OCI-LY7 (cell line): ENCODE measurements around the gene PORCN. TPM values are rescaled to one million over a fixed set of nuclear protein-coding genes. Genes with fewer than 3 reads are reported as not detected.

Experiments
- BruUV-seq: library from RNA; stranded (reverse); fragments of 400-500 nt; replicated peaks from 2 replicates; lab custom pipeline; 2021; lab: Mats Ljungman, UMichigan
- CTCF ChIA-PET: fragments of 300-600 bp; sonication (Branson Sonifier 250); formaldehyde crosslinking; loops from one replicate; lab custom pipeline; 2022; ENCODE audit warnings: antibody characterized with exemption; ENCODE audit not compliant: unreplicated experiment; lab: Charles Lee
- POLR2A ChIA-PET: fragments of 300-600 bp; sonication (Branson Sonifier 250); formaldehyde crosslinking; loops from one replicate; lab custom pipeline; 2022; ENCODE audit warnings: antibody characterized with exemption; lab: Charles Lee
- DNase-seq: peaks from one replicate; pipeline ENCODE4 v3.0.0-alpha.2; 2015; ENCODE audit warnings: low spot score
- H2AFZ ChIP-seq: fragments of 200-600 bp; sonication (generic), shearing (Covaris generic); 2 replicates; pipeline ENCODE4 v1.6.1; 2014; ENCODE audit warnings: mild to moderate bottlenecking, antibody characterized with exemption, low read length, moderate library complexity
- H3K27ac ChIP-seq: fragments of 200-600 bp; sonication (generic); 2 replicates; pipeline ENCODE4 v1.5.1; 2014; ENCODE audit warnings: mixed run types, low read depth, mild to moderate bottlenecking, moderate library complexity, low read length, inconsistent platforms; ENCODE audit not compliant: poor library complexity, severe bottlenecking
- H3K36me3 ChIP-seq: fragments of 200-600 bp; sonication (generic); 2 replicates; pipeline ENCODE4 v1.6.1; 2014; ENCODE audit warnings: mild to moderate bottlenecking, antibody characterized with exemption, low read length, moderate library complexity, mixed read lengths; ENCODE audit not compliant: insufficient read depth
- H3K4me1 ChIP-seq: fragments of 200-600 bp; sonication (generic); 2 replicates; pipeline ENCODE4 v1.5.1; 2014; ENCODE audit warnings: mild to moderate bottlenecking, low read length; ENCODE audit not compliant: insufficient read depth, poor library complexity, severe bottlenecking
- H3K4me2 ChIP-seq: fragments of 200-600 bp; sonication (generic); 2 replicates; pipeline ENCODE4 v1.6.1; 2014; ENCODE audit warnings: mild to moderate bottlenecking, low read length
- H3K4me3 ChIP-seq: fragments of 200-600 bp; sonication (generic); 2 replicates; pipeline ENCODE4 v1.5.1; 2014; ENCODE audit warnings: mild to moderate bottlenecking, low read depth, low read length; ENCODE audit not compliant: poor library complexity, severe bottlenecking
- H3K79me2 ChIP-seq: fragments of 200-600 bp; sonication (generic); 2 replicates; pipeline ENCODE4 v1.6.1; 2016; ENCODE audit warnings: low read depth, mild to moderate bottlenecking, low read length, moderate library complexity, mixed read lengths; ENCODE audit not compliant: insufficient read depth
- H3K9me2 ChIP-seq: fragments of 200-600 bp; sonication (generic); 2 replicates; pipeline ENCODE4 v1.6.1; 2016; ENCODE audit warnings: mild to moderate bottlenecking, low read length, mixed read lengths; ENCODE audit not compliant: insufficient read depth
- H3K9me3 ChIP-seq: fragments of 200-600 bp; sonication (generic); 2 replicates; pipeline ENCODE4 v1.6.1; 2014; ENCODE audit warnings: mild to moderate bottlenecking, mixed run types, low read length, mixed read lengths
- H4K20me1 ChIP-seq: fragments of 200-600 bp; sonication (generic); 2 replicates; pipeline ENCODE4 v1.6.1; 2014; ENCODE audit warnings: mild to moderate bottlenecking, antibody characterized with exemption, low read length, moderate library complexity, mixed read lengths; ENCODE audit not compliant: insufficient read depth
- EZH2phosphoT487 ChIP-seq: fragments of 200-600 bp; sonication (generic); IDR thresholded peaks from 2 replicates; pipeline ENCODE4 v1.6.1; 2018; ENCODE audit warnings: low read depth, borderline replicate concordance, mild to moderate bottlenecking, mixed run types, antibody characterized with exemption, low read length, moderate library complexity, mixed read lengths
- intact Hi-C: fragments of 100-400 bp; cut with micrococcal nuclease; formaldehyde crosslinking; loops from one replicate; pipeline ENCODE4 v1.10.0; 2022; ENCODE audit not compliant: unreplicated experiment
- total RNA-seq, 2 experiments: library from RNA; depleted of rRNA in 1 of 2; stranded (reverse); fragments of >200 nt in 1 of 2; shearing (Covaris generic) in 1 of 2; gene quantifications; 2 replicates each; pipeline ENCODE4 v1.2.3, GENCODE V29; 2014 to 2022
- TF ChIP-seq, protein P1 (sequence below): fragments of 200-600 bp; sonication (generic); conservative IDR thresholded peaks from 2 replicates; pipeline ENCODE4 v1.5.1; 2014; ENCODE audit warnings: mild to moderate bottlenecking, antibody characterized with exemption, low read length, moderate library complexity, mixed read lengths

PORCN gene
- total RNA-seq, 2 experiments from 2014 or later: 8.4 to 11.3 TPM

GRCh38 chrX:48460031-48460430, 48.8 kb upstream of the PORCN start:
- Histone ChIP-seq H3K4me2 (no peak overlapping the region), H3K4me3 (no peak overlapping the region), H3K79me2 (no peaks in the 10 kb centered on the region), H2AFZ (no peak overlapping the region), H3K9me2 (no peaks in the 10 kb centered on the region), H3K9me3 (no peaks in the 10 kb centered on the region), H4K20me1 (no peaks in the 10 kb centered on the region), H3K27ac (no peak overlapping the region), H3K36me3 (peaks cover 50% of the 10 kb centered on the region), H3K4me1 (no peaks in the 10 kb centered on the region)
- TF ChIP-seq, protein P1, sequence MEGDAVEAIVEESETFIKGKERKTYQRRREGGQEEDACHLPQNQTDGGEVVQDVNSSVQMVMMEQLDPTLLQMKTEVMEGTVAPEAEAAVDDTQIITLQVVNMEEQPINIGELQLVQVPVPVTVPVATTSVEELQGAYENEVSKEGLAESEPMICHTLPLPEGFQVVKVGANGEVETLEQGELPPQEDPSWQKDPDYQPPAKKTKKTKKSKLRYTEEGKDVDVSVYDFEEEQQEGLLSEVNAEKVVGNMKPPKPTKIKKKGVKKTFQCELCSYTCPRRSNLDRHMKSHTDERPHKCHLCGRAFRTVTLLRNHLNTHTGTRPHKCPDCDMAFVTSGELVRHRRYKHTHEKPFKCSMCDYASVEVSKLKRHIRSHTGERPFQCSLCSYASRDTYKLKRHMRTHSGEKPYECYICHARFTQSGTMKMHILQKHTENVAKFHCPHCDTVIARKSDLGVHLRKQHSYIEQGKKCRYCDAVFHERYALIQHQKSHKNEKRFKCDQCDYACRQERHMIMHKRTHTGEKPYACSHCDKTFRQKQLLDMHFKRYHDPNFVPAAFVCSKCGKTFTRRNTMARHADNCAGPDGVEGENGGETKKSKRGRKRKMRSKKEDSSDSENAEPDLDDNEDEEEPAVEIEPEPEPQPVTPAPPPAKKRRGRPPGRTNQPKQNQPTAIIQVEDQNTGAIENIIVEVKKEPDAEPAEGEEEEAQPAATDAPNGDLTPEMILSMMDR: no peak
- TF ChIP-seq EZH2phosphoT487: no peak
- BruUV-seq: no TSS peak
- ChIA-PET POLR2A (no interaction called here), CTCF (no interaction called here)
- DNase-seq: no peak
- intact Hi-C loops: no loop called here

DNA sequence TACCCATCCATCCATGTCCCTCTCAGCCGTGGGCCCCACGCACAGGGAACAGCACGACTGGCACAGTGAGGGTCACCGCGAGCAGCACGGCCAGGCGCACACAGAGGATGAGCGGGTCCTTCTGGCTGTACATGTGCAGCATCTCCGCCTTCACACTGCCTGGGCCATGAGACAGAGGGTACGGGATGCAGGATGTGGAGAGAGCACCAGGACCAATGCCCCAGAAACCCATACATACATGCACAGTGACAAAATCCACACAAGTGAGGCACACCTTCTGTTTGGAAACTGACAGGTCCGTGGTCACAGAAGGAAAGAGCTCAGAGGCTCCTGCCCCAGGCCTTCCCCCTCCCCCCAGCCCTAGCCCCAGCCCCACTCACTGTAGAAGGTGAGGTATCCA, 48.2 kb upstream of the PORCN start:
- POLR2A ChIA-PET: no interaction called here
- Histone ChIP-seq H3K79me2 (no peaks in the 10 kb centered on the region), H3K36me3 (peaks cover 56% of the 10 kb centered on the region), H3K4me2 (no peak overlapping the region), H3K9me2 (no peaks in the 10 kb centered on the region), H4K20me1 (no peaks in the 10 kb centered on the region), H3K27ac (no peak overlapping the region), H3K9me3 (no peaks in the 10 kb centered on the region), H2AFZ (no peak overlapping the region), H3K4me3 (no peak overlapping the region), H3K4me1 (no peaks in the 10 kb centered on the region)
- no peak for DNase-seq
- intact Hi-C loops: no loop called here
- BruUV-seq: no TSS peak
- no peak for TF ChIP-seq EZH2phosphoT487
- TF ChIP-seq, protein P1: no peak
- CTCF ChIA-PET: no interaction called here

DNA sequence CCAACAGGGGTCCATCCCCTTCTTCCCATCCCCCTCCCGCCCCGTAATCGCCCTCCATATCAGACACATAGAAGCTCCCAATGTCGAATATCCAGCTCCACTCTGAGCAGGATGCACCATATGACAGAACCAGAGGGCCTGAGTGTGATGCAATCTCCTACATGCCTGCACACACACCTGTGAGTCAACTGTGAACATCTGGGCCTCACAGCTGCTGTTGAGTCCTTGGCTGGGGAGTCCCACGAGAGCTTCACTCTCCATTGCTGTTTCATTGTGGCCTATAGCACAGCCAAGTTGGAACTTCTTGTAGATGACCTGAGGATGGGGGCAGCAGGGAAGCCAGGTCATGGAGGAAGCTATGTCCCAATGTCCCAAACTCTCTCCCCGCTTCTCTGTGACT, 47.0 kb upstream of the PORCN start:
- peaks cover 68% of the 10 kb centered on the region for H3K36me3 ChIP-seq
- ChIA-PET POLR2A (no interaction called here), CTCF (no interaction called here)
- no peaks in the 10 kb centered on the region for H3K4me1 ChIP-seq
- no peaks in the 10 kb centered on the region for H3K9me2 ChIP-seq
- no peak overlapping the region for H2AFZ ChIP-seq
- intact Hi-C loops: no loop called here
- H3K27ac ChIP-seq: no peak overlapping the region
- no peaks in the 10 kb centered on the region for H3K9me3 ChIP-seq
- no peak for DNase-seq
- H3K4me2 ChIP-seq: no peak overlapping the region
- H3K79me2 ChIP-seq: no peaks in the 10 kb centered on the region
- TF ChIP-seq EZH2phosphoT487: no peak
- TF ChIP-seq, protein P1: no peak
- no TSS peak for BruUV-seq
- no peak overlapping the region for H3K4me3 ChIP-seq
- H4K20me1 ChIP-seq: no peaks in the 10 kb centered on the region
